Upper lobe of right lung (tissue), 1 donor: ENCODE results near the gene MGAT1. TPM values are rescaled to one million over a fixed set of nuclear protein-coding genes. Genes with fewer than 3 reads are reported as not detected.
"Not testable (repeated sequence)": the region's sequence is repeated elsewhere in the genome, so short reads cannot be mapped to it uniquely, and the experiment has no call there.

Experiments
- ATAC-seq: fragments of 200-7000 bp; cut with Tn5 transposase; one replicate; pipeline ENCODE4 v1.9.1; 2020; ENCODE audit warnings: mild to moderate bottlenecking, moderate library complexity
- DNase-seq: peaks from one replicate; pipeline ENCODE4 v3.0.0-alpha.2; 2020
- H3K27ac ChIP-seq: fragments of 200-600 bp; one replicate; pipeline ENCODE4 v1.8.0; 2022
- H3K27me3 ChIP-seq: fragments of 200-600 bp; one replicate; pipeline ENCODE4 v1.8.0; 2022; ENCODE audit warnings: mild to moderate bottlenecking
- H3K36me3 ChIP-seq: fragments of 200-600 bp; one replicate; pipeline ENCODE4 v1.8.0; 2022
- H3K4me1 ChIP-seq: fragments of 200-600 bp; one replicate; pipeline ENCODE4 v1.8.0; 2022
- H3K4me3 ChIP-seq: fragments of 200-600 bp; one replicate; pipeline ENCODE4 v1.8.0; 2022; ENCODE audit warnings: mild to moderate bottlenecking
- H3K9me3 ChIP-seq: fragments of 200-600 bp; one replicate; pipeline ENCODE4 v1.8.0; 2022
- CTCF ChIP-seq: fragments of 200-600 bp; IDR thresholded peaks from one replicate; pipeline ENCODE4 v1.8.0; 2022; ENCODE audit warnings: antibody characterized with exemption
- intact Hi-C: fragments of 100-400 bp; cut with DNase I; formaldehyde crosslinking; loops from one replicate; pipeline ENCODE4 v1.11.0; 2022
- total RNA-seq: library from RNA; stranded (reverse); fragmentation: NEBNext Ultra II Directional; extraction: Animal tissue kit (Norgen Biotek cat#: 25700); gene quantifications from one replicate; pipeline ENCODE4 v1.2.1, GENCODE V29; 2021
- donor health status: DM: no; HTN: yes; CAD: no; lungs with severe emphysema.

The MGAT1 gene
- total RNA-seq, 1 donor from 2014 or later = 216 TPM

- H3K9me3 ChIP-seq = no peaks in the 10 kb centered on the region
- H3K36me3 ChIP-seq = peaks cover 63% of the 10 kb centered on the region
- no peak for TF ChIP-seq CTCF
- no peak overlapping the region for H3K27ac ChIP-seq
- H3K4me1 ChIP-seq = peaks cover 40% of the 10 kb centered on the region
- intact Hi-C loops = loop anchor here (10.0 kb wide), 1 partner anchor 63 kb away; no protein-coding TSS in a partner anchor
- ATAC-seq (no peak), DNase-seq (no peak)
- H3K4me3 ChIP-seq = no peak overlapping the region
- no peaks in the 10 kb centered on the region for H3K27me3 ChIP-seq
Observed at GRCh38 chr5:180791611-180792213, 10.9 kb downstream of the MGAT1 start.

DNA sequence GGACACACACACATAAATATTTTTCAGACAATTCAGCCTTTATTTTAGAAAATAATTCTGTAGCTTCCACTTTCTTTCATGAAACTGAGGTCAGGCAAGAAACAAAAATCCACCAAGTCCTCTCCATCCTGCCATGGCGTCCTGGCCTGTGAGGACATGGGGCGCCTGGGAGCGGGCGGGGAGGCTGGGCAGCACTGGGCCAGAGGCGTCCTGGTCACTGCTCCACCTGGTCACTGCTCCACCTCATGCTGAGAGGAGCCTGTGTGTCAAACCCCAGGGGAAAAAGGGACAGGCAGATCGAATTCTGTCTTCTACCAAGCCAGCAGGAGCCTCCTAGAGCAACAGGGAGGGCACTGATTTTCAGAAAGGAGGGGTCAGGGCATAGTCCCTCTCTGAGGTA lies 12.1 kb downstream of the MGAT1 start:
- no peaks in the 10 kb centered on the region for H3K27me3 ChIP-seq
- no peak overlapping the region for H3K27ac ChIP-seq
- no peak for ATAC-seq
- peaks cover 63% of the 10 kb centered on the region for H3K36me3 ChIP-seq
- no peaks in the 10 kb centered on the region for H3K9me3 ChIP-seq
- H3K4me1 ChIP-seq = peaks cover 41% of the 10 kb centered on the region
- no peak overlapping the region for H3K4me3 ChIP-seq
- DNase-seq = no peak
- intact Hi-C loops = loop anchor here (10.0 kb wide), 1 partner anchor 64 kb away; no protein-coding TSS in a partner anchor
- no peak for TF ChIP-seq CTCF

- TF ChIP-seq CTCF = no peak
- Histone ChIP-seq H3K4me3 (no peak overlapping the region), H3K27ac (no peak overlapping the region), H3K27me3 (no peaks in the 10 kb centered on the region), H3K4me1 (peaks cover 41% of the 10 kb centered on the region), H3K36me3 (peaks cover 63% of the 10 kb centered on the region), H3K9me3 (no peaks in the 10 kb centered on the region)
- DNase-seq = no peak
- intact Hi-C loops = loop anchor here (10.0 kb wide), 1 partner anchor 65 kb away; no protein-coding TSS in a partner anchor
- peak; percentile 17 for ATAC-seq
Observed at GRCh38 chr5:180790020-180790419, 12.6 kb downstream of the MGAT1 start.

DNA sequence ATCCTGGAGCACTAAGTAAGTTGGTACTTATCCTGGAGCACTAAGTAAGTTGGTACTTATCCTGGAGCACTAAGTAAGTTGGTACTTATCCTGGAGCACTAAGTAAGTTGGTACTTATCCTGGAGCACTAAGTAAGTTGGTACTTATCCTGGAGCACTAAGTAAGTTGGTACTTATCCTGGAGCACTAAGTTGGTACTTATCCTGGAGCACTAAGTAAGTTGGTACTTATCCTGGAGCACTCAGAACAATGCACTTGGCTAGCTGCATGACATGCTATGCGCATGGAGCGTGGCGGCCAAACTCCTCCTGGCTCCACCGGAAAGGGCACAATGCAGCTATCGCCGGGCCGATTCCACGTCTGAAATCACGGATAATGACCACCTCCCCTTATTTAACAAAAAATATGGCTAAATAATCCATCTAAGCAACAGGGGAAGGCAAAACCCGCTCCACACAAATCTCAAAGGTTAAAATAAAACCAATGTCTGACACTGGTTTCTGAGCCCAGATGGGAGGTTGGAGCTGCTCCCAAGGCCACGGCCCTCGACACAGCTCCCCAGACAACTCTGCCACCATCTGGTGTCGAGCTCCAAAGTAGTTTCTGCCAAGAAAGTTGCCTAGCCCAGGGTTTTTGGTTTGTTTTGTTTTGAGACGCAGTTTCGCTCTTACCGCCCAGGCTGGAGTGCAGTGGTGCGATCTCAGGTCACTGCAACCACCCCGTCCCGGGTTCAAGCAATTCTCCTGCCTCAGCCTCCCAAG lies 13.8 kb downstream of the MGAT1 start:
- DNase-seq, H3K27ac ChIP-seq, H3K4me3 ChIP-seq, ATAC-seq, H3K9me3 ChIP-seq, H3K27me3 ChIP-seq, intact Hi-C loops: not testable (repeated sequence)
- peaks cover 41% of the 10 kb centered on the region for H3K4me1 ChIP-seq
- peaks cover 51% of the 10 kb centered on the region for H3K36me3 ChIP-seq

GRCh38 chr5:180787711-180788431 lies 14.7 kb downstream of the MGAT1 start:
- H3K36me3 ChIP-seq = peaks cover 42% of the 10 kb centered on the region
- H3K4me1 ChIP-seq = peaks cover 40% of the 10 kb centered on the region
- ATAC-seq (no peak), DNase-seq (peak; percentile 61)
- no peaks in the 10 kb centered on the region for H3K27me3 ChIP-seq
- H3K4me3 ChIP-seq = no peak overlapping the region
- H3K9me3 ChIP-seq = no peaks in the 10 kb centered on the region
- intact Hi-C loops = no loop called here
- no peak for TF ChIP-seq CTCF
- H3K27ac ChIP-seq = no peak overlapping the region
